ENCODE data around the gene AKAIN1.

The AKAIN1 gene

GRCh38 chr18:5237083-5237722, 40.1 kb upstream of the AKAIN1 start:
- H3K4me1 Mint-ChIP-seq, result peaks cover 28% of the 10 kb centered on the region
- H3K4me3 Mint-ChIP-seq, result peak overlapping the region; percentile 96 to 97 (median 96)
- peaks cover 23% of the 10 kb centered on the region for H3K36me3 Mint-ChIP-seq (ENCODE audit: low read depth)
- no peak for TF ChIP-seq CTCF (IDR thresholded peaks at IDR 0.05; ENCODE audit: unreplicated experiment in 3 of 3)
- peak overlapping the region; percentile 97 to 98 (median 97) for H3K27ac Mint-ChIP-seq
- peaks cover 9% of the 10 kb centered on the region for H3K9me3 Mint-ChIP-seq
- H3K27me3 Mint-ChIP-seq (ENCODE audit: low read depth), result peaks cover 3% of the 10 kb centered on the region

- Mint-ChIP-seq H3K36me3 (ENCODE audit: low read depth) (no peaks in the 10 kb centered on the region), H3K4me3 (no peak overlapping the region), H3K27me3 (ENCODE audit: low read depth) (peaks cover 3% of the 10 kb centered on the region), H3K27ac (no peak overlapping the region), H3K9me3 (no peaks in the 10 kb centered on the region), H3K4me1 (no peaks in the 10 kb centered on the region)
- no peak for TF ChIP-seq CTCF (IDR thresholded peaks at IDR 0.05; ENCODE audit: unreplicated experiment in 3 of 3)
These were observed 17.7 kb upstream of the AKAIN1 start for GRCh38 chr18:5214583-5215351.

GRCh38 chr18:5207471-5208150, 10.6 kb upstream of the AKAIN1 start:
- H3K4me3 Mint-ChIP-seq, result no peak overlapping the region
- no peaks in the 10 kb centered on the region for H3K27me3 Mint-ChIP-seq (ENCODE audit: low read depth)
- no peak overlapping the region for H3K27ac Mint-ChIP-seq
- TF ChIP-seq CTCF (IDR thresholded peaks at IDR 0.05; ENCODE audit: unreplicated experiment in 3 of 3), result no peak
- H3K4me1 Mint-ChIP-seq, result no peaks in the 10 kb centered on the region
- H3K36me3 Mint-ChIP-seq (ENCODE audit: low read depth), result no peaks in the 10 kb centered on the region
- H3K9me3 Mint-ChIP-seq, result no peaks in the 10 kb centered on the region

- Mint-ChIP-seq H3K27ac (no peak overlapping the region), H3K27me3 (ENCODE audit: low read depth) (peaks cover 71% of the 10 kb centered on the region), H3K4me3 (no peak overlapping the region), H3K9me3 (no peaks in the 10 kb centered on the region), H3K4me1 (peaks cover 4% of the 10 kb centered on the region), H3K36me3 (ENCODE audit: low read depth) (no peaks in the 10 kb centered on the region)
- no peak for TF ChIP-seq CTCF (IDR thresholded peaks at IDR 0.05; ENCODE audit: unreplicated experiment in 3 of 3)
These were observed 1.3 kb upstream of the AKAIN1 start for GRCh38 chr18:5198311-5198710.

GRCh38 chr18:5197461-5197860, 404 bp upstream of the AKAIN1 start:
- H3K36me3 Mint-ChIP-seq (ENCODE audit: low read depth), result no peaks in the 10 kb centered on the region
- H3K4me3 Mint-ChIP-seq, result peak overlapping the region in 2 of 3 experiments; percentile 43 to 63
- peaks cover 4% of the 10 kb centered on the region for H3K4me1 Mint-ChIP-seq
- H3K27ac Mint-ChIP-seq, result no peak overlapping the region
- no peaks in the 10 kb centered on the region for H3K9me3 Mint-ChIP-seq
- no peak for TF ChIP-seq CTCF (IDR thresholded peaks at IDR 0.05; ENCODE audit: unreplicated experiment in 3 of 3)
- peaks cover 72% of the 10 kb centered on the region for H3K27me3 Mint-ChIP-seq (ENCODE audit: low read depth)

Measured in nephron (organoid).